Gastroesophageal sphincter (tissue), 4 donors: Measurements from ENCODE around the gene ERMAP. TPM values are rescaled to one million over a fixed set of nuclear protein-coding genes. Genes with fewer than 3 reads are reported as not detected.
A peak's percentile ranks its signal among the peaks of the same experiment; 100 is the strongest.

Experiments
- ATAC-seq: fragments of 150-250 bp; one replicate; pipeline ENCODE4 v1.9.1; 2016; ENCODE audit warnings: mild to moderate bottlenecking, moderate library complexity
- H3K27ac ChIP-seq, 4 donors: fragments of 200-600 bp; sonication (generic) in 3 of 4; 1 replicate in 3 of 4; 2 replicates in 1 of 4; pipeline ENCODE4 v1.5.1; 2016 to 2019
- H3K27me3 ChIP-seq: fragments of 200-600 bp; sonication (generic); one replicate; pipeline ENCODE4 v1.5.1; 2019
- H3K36me3 ChIP-seq, 2 donors: fragments of 200-600 bp; sonication (generic); one replicate each; pipeline ENCODE4 v1.5.1; 2019; ENCODE audit warnings: control low read depth in 1 of 2
- H3K4me1 ChIP-seq, 3 donors: fragments of 200-600 bp; sonication (generic); 1 replicate in 2 of 3; 2 replicates in 1 of 3; pipeline ENCODE4 v1.5.1; 2016 to 2019; ENCODE audit warnings: control low read depth in 2 of 3
- H3K4me3 ChIP-seq, 2 donors: fragments of 200-600 bp; sonication (generic); one replicate each; pipeline ENCODE4 v1.5.1; 2019; ENCODE audit warnings: mild to moderate bottlenecking in 1 of 2, moderate library complexity in 1 of 2
- H3K9me3 ChIP-seq, 3 donors: fragments of 200-600 bp; sonication (generic); one replicate each; pipeline ENCODE4 v1.5.1; 2017 to 2019; ENCODE audit warnings: control low read depth in 2 of 3
- EP300 ChIP-seq: sonication (generic); formaldehyde crosslinking; IDR thresholded peaks from one replicate; pipeline ENCODE4 v1.6.1; 2017; ENCODE audit warnings: antibody characterized with exemption, mild to moderate bottlenecking
- POLR2A ChIP-seq, 2 donors: fragments of 450-650 bp; IDR thresholded peaks; one replicate each; pipeline ENCODE4 v1.6.1; 2017; ENCODE audit warnings: antibody characterized with exemption in 2 of 2, mild to moderate bottlenecking in 2 of 2, moderate library complexity in 1 of 2
- POLR2AphosphoS5 ChIP-seq: sonication (generic); formaldehyde crosslinking; IDR thresholded peaks from one replicate; pipeline ENCODE4 v1.6.1; 2017; ENCODE audit warnings: antibody characterized with exemption
- WGBS, 2 donors: methylation state at CpG; one replicate each; pipeline ENCODE4 v1.1.5; 2018; ENCODE audit warnings: low coverage in 1 of 2; 5-methylcytosine and 5-hydroxymethylcytosine counted together
- total RNA-seq, 4 donors: library from RNA; depleted of rRNA; stranded (reverse); fragments of >200 nt; gene quantifications; one replicate each; pipeline ENCODE4 v1.1.0, GENCODE V29; 2016
- TF ChIP-seq, protein P1 (sequence below), 4 experiments: fragments of 200-600 bp in 2 of 4; fragments of 450-650 bp in 2 of 4; sonication (generic) in 1 of 4; IDR thresholded peaks; one replicate each; pipeline ENCODE4 v1.5.1; 2017 to 2019; ENCODE audit warnings: antibody characterized with exemption in 4 of 4, mild to moderate bottlenecking in 2 of 4, moderate library complexity in 2 of 4

Gene ERMAP
- total RNA-seq, 4 donors from 2014 or later, result 9.4 to 14.6 (median 10.5) TPM

- no peak for ATAC-seq
- TF ChIP-seq EP300 (no peak), POLR2AphosphoS5 (no peak), POLR2A (IDR thresholded peaks at IDR 0.05) (no peak)
- TF ChIP-seq, protein P1, sequence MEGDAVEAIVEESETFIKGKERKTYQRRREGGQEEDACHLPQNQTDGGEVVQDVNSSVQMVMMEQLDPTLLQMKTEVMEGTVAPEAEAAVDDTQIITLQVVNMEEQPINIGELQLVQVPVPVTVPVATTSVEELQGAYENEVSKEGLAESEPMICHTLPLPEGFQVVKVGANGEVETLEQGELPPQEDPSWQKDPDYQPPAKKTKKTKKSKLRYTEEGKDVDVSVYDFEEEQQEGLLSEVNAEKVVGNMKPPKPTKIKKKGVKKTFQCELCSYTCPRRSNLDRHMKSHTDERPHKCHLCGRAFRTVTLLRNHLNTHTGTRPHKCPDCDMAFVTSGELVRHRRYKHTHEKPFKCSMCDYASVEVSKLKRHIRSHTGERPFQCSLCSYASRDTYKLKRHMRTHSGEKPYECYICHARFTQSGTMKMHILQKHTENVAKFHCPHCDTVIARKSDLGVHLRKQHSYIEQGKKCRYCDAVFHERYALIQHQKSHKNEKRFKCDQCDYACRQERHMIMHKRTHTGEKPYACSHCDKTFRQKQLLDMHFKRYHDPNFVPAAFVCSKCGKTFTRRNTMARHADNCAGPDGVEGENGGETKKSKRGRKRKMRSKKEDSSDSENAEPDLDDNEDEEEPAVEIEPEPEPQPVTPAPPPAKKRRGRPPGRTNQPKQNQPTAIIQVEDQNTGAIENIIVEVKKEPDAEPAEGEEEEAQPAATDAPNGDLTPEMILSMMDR (IDR thresholded peaks at IDR 0.05), result no peak
- WGBS, 2 donors, result 100% methylated on average over 2 of the region's 2 CpGs
- H3K36me3 ChIP-seq, result peaks cover 0 to 48% of the 10 kb centered on the region in 2 donors
- peaks cover 0 to 14% (median 4%) of the 10 kb centered on the region in 3 donors for H3K4me1 ChIP-seq
- H3K9me3 ChIP-seq, result no peaks in the 10 kb centered on the region
- no peaks in the 10 kb centered on the region for H3K27me3 ChIP-seq
- H3K27ac ChIP-seq, result no peak overlapping the region
- no peak overlapping the region for H3K4me3 ChIP-seq
Observed at GRCh38 chr1:42783092-42783491, 33.8 kb upstream of the ERMAP start.

DNA sequence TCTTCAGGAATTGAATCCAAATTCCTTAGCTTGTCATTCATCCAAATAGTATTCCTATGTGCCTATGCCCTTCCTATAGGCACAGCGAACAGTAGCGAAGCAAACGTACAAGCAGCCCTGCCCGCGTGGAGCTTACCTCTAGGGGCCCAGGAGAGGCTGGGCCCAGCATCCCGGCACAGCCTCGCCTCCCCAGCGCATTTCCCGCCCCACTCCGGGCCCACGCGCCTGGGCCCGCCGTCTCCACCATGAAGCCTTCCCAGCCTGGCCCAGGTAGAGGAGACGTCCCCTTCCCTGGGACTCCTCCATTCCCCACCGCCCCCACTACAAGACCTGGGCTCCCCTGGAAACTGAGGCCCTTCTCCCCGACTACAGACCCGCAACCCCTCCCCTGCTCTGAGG is 32.4 kb upstream of the ERMAP start:
- no CpG with 5 or more reads among the region's 18 CpGs for WGBS, 2 donors
- Histone ChIP-seq H3K27me3 (no peaks in the 10 kb centered on the region), H3K27ac (peak overlapping the region in 1 of 4 donors; percentile 20), H3K9me3 (no peaks in the 10 kb centered on the region), H3K4me1 (peaks cover 0 to 14% (median 4%) of the 10 kb centered on the region in 3 donors), H3K36me3 (peaks cover 0 to 33% of the 10 kb centered on the region in 2 donors), H3K4me3 (peak overlapping the region in 1 of 2 donors; percentile 53)
- TF ChIP-seq, protein P1 (IDR thresholded peaks at IDR 0.05), result no peak
- no peak for TF ChIP-seq POLR2AphosphoS5
- TF ChIP-seq POLR2A (IDR thresholded peaks at IDR 0.05), result no peak
- no peak for TF ChIP-seq EP300
- ATAC-seq, result no peak

DNA sequence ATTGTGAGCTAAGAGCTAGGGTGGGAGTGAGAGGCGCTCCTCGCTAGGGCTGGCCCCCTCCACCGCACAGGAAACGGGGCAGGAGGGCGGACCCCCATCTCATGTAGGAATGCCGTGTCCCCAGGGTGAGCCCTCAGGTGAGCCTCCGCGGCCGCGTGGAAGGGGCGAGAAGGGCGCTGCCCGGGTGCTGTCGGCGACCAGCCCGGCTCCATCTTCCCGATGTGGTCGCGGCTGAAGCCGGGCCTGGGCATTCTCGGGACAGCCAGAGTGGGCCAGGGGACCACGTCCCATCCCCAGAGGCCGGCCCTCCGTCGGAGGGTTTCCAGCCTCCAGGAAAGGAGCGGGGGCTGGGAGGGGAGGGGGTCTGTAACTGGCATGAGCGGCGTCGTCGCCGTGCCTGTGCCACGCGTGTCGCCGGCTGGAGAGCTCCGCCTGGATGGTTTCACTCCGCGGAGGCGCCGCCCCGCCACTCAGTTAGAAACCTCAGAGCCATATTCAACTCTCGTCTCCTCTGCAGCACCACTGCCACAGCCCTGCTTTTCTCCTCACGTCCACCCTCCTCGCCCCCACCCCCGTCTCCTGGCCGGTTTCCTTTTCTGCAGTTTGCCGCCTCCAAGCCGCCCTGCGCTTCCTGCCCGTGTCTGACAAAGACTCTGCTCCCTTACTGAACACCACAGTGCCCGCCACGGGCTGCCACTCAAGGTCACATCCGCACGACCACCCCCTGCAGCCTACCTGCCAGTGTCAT is 31.8 kb upstream of the ERMAP start, which contains the start of gene TMEM269:
Gene TMEM269, plus strand, starts transcription at position 46 of the 748 bp plus-strand sequence. CDS start 4,903 bp downstream, outside the sequence.
- Histone ChIP-seq H3K27me3 (no peaks in the 10 kb centered on the region), H3K9me3 (no peaks in the 10 kb centered on the region), H3K36me3 (peaks cover 0 to 29% of the 10 kb centered on the region in 2 donors), H3K27ac (peak within 1 kb of the TSS in 1 of 4 donors; percentile 20), H3K4me1 (peaks cover 0 to 14% (median 4%) of the 10 kb centered on the region in 3 donors), H3K4me3 (peak within 1 kb of the TSS; percentile 5 to 53)
- WGBS, 2 donors, result 2 to 6% methylated on average over 7 to 11 of the region's 54 CpGs
- no peak for TF ChIP-seq POLR2A (IDR thresholded peaks at IDR 0.05)
- no peak for TF ChIP-seq EP300
- no peak for TF ChIP-seq POLR2AphosphoS5
- TF ChIP-seq, protein P1 (IDR thresholded peaks at IDR 0.05), result no peak
- peak; percentile 59 for ATAC-seq

DNA sequence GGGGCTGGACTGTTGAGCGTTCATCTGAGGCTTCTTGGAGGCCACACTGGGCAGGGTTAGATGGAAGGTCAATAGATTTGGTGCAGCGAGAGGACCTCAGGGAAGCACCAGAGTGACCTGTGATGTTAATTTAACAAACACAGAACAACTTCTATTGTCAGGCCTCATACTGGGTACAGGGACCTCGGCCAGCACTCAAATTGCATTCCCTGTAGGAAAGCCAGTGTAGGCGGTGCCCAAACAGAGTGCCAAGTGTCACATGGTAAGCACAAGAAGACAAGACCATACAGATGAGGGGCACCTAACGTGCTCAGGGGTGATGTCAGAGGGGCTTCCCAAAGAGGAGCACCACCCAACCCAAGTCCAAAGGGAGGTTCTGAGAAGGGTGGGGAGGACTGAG is 30.8 kb upstream of the ERMAP start:
- peaks cover 0 to 14% (median 4%) of the 10 kb centered on the region in 3 donors for H3K4me1 ChIP-seq
- TF ChIP-seq POLR2A (IDR thresholded peaks at IDR 0.05) (no peak), EP300 (no peak), POLR2AphosphoS5 (no peak)
- TF ChIP-seq, protein P1 (IDR thresholded peaks at IDR 0.05), result no peak
- no peaks in the 10 kb centered on the region for H3K9me3 ChIP-seq
- no peak for ATAC-seq
- no peaks in the 10 kb centered on the region for H3K27me3 ChIP-seq
- no peak overlapping the region for H3K4me3 ChIP-seq
- peaks cover 0 to 19% of the 10 kb centered on the region in 2 donors for H3K36me3 ChIP-seq
- WGBS, 2 donors, result 90% methylated on average over 3 to 4 of the region's 5 CpGs
- no peak overlapping the region for H3K27ac ChIP-seq

DNA sequence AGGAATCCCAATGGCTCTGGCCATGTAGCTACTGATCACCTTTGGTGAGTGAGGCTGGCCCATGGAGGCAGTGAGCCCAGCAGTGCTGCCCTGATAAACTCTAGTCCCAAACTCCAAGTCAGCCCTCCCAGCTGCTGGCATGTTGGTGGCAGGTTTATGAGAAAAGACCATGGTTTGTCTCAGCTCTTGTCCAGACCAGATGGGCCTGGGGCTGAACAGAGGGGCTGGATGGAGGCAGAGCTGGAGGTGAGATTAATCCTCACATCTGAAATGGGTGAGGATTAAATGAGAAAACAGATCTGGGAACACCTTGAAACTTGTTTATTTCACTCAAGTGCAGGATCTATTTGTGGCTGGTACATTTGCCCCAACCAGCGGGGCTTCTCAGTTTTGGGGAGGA is 28.9 kb upstream of the ERMAP start:
- H3K27ac ChIP-seq, result no peak overlapping the region
- peaks cover 0 to 14% (median 4%) of the 10 kb centered on the region in 3 donors for H3K4me1 ChIP-seq
- no peak overlapping the region for H3K4me3 ChIP-seq
- 100% methylated on average over 1 of the region's 1 CpG; no CpG with 5 or more reads in 1 of the 2 donors for WGBS, 2 donors
- TF ChIP-seq POLR2A (IDR thresholded peaks at IDR 0.05), result no peak
- TF ChIP-seq POLR2AphosphoS5, result no peak
- TF ChIP-seq, protein P1 (IDR thresholded peaks at IDR 0.05), result no peak
- no peak for TF ChIP-seq EP300
- no peaks in the 10 kb centered on the region for H3K9me3 ChIP-seq
- H3K36me3 ChIP-seq, result no peaks in the 10 kb centered on the region
- ATAC-seq, result no peak
- H3K27me3 ChIP-seq, result no peaks in the 10 kb centered on the region
